Ovary (tissue), 3 donors: ENCODE data around the gene NUPR1.

Source experiments
- EP300 ChIP-seq: sonication (generic); formaldehyde crosslinking; IDR thresholded peaks from one replicate; pipeline ENCODE4 v1.6.1; 2017; ENCODE audit warnings: antibody characterized with exemption
- POLR2A ChIP-seq: fragments of 450-650 bp; IDR thresholded peaks from one replicate; pipeline ENCODE4 v1.6.1; 2017; ENCODE audit warnings: antibody characterized with exemption, mild to moderate bottlenecking, moderate library complexity
- TF ChIP-seq, protein P1 (sequence below), 3 donors: fragments of 450-650 bp in 2 of 3; fragments of 200-600 bp in 1 of 3; IDR thresholded peaks; one replicate each; pipeline versions ENCODE4 v1.5.1 to v1.8.0; 2016 to 2022; ENCODE audit warnings: antibody characterized with exemption in 3 of 3, mild to moderate bottlenecking in 1 of 3
- donor health status: DM: no; HTN: no; CAD: no.

DNA sequence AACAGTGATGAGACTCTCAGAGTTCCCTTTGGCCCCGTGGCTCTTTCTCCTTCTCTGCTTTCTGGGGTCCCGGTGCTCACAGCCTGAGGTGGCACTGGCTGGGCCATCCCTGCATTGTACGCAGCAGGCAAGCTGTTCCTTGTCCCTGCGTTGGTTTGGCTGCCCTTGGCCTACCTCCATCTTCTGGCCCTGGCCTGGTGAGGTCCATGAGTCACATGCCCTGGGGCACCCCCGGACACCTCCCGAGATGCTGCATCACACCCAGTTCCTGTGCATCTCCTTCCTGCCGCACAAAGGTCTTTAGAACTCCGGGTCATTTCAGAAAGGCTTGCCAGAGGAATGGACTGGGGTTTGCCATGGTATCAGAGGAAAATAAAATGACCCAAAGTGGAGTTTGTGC, 48.6 kb upstream of the NUPR1 start:
- TF ChIP-seq, protein P1, sequence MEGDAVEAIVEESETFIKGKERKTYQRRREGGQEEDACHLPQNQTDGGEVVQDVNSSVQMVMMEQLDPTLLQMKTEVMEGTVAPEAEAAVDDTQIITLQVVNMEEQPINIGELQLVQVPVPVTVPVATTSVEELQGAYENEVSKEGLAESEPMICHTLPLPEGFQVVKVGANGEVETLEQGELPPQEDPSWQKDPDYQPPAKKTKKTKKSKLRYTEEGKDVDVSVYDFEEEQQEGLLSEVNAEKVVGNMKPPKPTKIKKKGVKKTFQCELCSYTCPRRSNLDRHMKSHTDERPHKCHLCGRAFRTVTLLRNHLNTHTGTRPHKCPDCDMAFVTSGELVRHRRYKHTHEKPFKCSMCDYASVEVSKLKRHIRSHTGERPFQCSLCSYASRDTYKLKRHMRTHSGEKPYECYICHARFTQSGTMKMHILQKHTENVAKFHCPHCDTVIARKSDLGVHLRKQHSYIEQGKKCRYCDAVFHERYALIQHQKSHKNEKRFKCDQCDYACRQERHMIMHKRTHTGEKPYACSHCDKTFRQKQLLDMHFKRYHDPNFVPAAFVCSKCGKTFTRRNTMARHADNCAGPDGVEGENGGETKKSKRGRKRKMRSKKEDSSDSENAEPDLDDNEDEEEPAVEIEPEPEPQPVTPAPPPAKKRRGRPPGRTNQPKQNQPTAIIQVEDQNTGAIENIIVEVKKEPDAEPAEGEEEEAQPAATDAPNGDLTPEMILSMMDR (IDR thresholded peaks at IDR 0.05) = no peak
- TF ChIP-seq POLR2A (no peak), EP300 (no peak)
